ENCODE results near the gene TPM2. TPM values are rescaled to one million over a fixed set of nuclear protein-coding genes. Genes with fewer than 3 reads are reported as not detected.
"Not testable (repeated sequence)": the region's sequence is repeated elsewhere in the genome, so short reads cannot be mapped to it uniquely, and the experiment has no call there.

The TPM2 gene
- total RNA-seq, 1 experiment from 2014 or later = 544 TPM

GRCh38 chr9:35646153-35646532 is 43.6 kb downstream of the TPM2 start:
- DNase-seq (ENCODE audit: low read depth, low spot score) = no peak
- POLR2A ChIA-PET = interaction anchor here (0.6 to 0.7 kb wide), 2 partner anchors 134 to 163 kb away, joined by 3 to 5 read pairs; no protein-coding TSS in a partner anchor

DNA sequence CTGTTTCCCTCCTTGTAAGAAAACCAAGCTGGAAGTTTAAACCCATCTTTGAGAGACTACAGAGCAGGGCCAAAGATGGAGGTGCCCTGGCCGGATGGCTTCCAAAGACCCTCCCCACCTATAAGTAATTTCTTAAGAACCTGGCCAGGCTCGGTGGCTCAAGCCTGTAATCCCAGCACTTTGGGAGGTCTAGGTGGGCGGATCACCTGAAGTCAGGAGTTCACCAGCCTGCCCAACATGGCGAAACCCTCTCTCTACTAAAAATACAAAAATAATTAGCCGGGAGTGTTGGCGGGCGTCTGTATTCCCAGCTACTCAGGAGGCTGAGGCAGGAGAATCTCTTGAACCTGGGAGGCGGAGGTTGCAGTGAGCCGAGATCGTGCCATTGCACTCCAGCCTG is 44.0 kb downstream of the TPM2 start:
- ATAC-seq; BruUV-seq (replicated peaks): not testable (repeated sequence)

More at GRCh38 chr9:35646153-35646532, 43.6 kb downstream of the TPM2 start:
- no peaks in the 10 kb centered on the region for H3K27me3 ChIP-seq (ENCODE audit: control insufficient read depth, insufficient read depth, low read length)
- H3K9me3 ChIP-seq (ENCODE audit: control insufficient read depth, insufficient read depth, low read depth, low read length) = no peaks in the 10 kb centered on the region
- TF ChIP-seq, protein P1, sequence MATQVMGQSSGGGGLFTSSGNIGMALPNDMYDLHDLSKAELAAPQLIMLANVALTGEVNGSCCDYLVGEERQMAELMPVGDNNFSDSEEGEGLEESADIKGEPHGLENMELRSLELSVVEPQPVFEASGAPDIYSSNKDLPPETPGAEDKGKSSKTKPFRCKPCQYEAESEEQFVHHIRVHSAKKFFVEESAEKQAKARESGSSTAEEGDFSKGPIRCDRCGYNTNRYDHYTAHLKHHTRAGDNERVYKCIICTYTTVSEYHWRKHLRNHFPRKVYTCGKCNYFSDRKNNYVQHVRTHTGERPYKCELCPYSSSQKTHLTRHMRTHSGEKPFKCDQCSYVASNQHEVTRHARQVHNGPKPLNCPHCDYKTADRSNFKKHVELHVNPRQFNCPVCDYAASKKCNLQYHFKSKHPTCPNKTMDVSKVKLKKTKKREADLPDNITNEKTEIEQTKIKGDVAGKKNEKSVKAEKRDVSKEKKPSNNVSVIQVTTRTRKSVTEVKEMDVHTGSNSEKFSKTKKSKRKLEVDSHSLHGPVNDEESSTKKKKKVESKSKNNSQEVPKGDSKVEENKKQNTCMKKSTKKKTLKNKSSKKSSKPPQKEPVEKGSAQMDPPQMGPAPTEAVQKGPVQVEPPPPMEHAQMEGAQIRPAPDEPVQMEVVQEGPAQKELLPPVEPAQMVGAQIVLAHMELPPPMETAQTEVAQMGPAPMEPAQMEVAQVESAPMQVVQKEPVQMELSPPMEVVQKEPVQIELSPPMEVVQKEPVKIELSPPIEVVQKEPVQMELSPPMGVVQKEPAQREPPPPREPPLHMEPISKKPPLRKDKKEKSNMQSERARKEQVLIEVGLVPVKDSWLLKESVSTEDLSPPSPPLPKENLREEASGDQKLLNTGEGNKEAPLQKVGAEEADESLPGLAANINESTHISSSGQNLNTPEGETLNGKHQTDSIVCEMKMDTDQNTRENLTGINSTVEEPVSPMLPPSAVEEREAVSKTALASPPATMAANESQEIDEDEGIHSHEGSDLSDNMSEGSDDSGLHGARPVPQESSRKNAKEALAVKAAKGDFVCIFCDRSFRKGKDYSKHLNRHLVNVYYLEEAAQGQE (IDR thresholded peaks at IDR 0.05; ENCODE audit: insufficient read depth in 1 of 2, low read depth in 2 of 2, low read length in 1 of 2) = no peak
- H3K4me3 ChIP-seq (ENCODE audit: low read depth in 2 of 2, low read length in 2 of 2) = peak overlapping the region; percentile 61 to 84
- intact Hi-C loops (cut with micrococcal nuclease; ENCODE audit: unreplicated experiment) (no loop called here), in situ Hi-C loops (cut with HindIII; ENCODE audit: low pct_unique_long_range_greater_than_20kb, low sequenced_read_pairs) (no loop called here)
- CTCF ChIA-PET = interaction anchor here (0.7 kb wide), 1 partner anchor 77 kb away, joined by 7 read pairs; no protein-coding TSS in a partner anchor
- TSS peak; percentile 88 for BruUV-seq (replicated peaks)
- ATAC-seq = peak; percentile 43
- H3K4me1 ChIP-seq (ENCODE audit: control insufficient read depth, insufficient read depth, low read length) = peaks cover 9% of the 10 kb centered on the region
- no peaks in the 10 kb centered on the region for H3K36me3 ChIP-seq (ENCODE audit: control insufficient read depth, insufficient read depth, low read length)
- peak overlapping the region; percentile 82 for H3K27ac ChIP-seq (ENCODE audit: low read length)

GRCh38 chr9:35643046-35643445 is 46.7 kb downstream of the TPM2 start:
- Histone ChIP-seq H3K27me3 (ENCODE audit: control insufficient read depth, insufficient read depth, low read length) (no peaks in the 10 kb centered on the region), H3K4me3 (ENCODE audit: low read depth in 2 of 2, low read length in 2 of 2) (no peak overlapping the region), H3K4me1 (ENCODE audit: control insufficient read depth, insufficient read depth, low read length) (peaks cover 9% of the 10 kb centered on the region), H3K27ac (ENCODE audit: low read length) (no peak overlapping the region), H3K9me3 (ENCODE audit: control insufficient read depth, insufficient read depth, low read depth, low read length) (no peaks in the 10 kb centered on the region), H3K36me3 (ENCODE audit: control insufficient read depth, insufficient read depth, low read length) (no peaks in the 10 kb centered on the region)
- intact Hi-C loops (cut with micrococcal nuclease; ENCODE audit: unreplicated experiment) (no loop called here), in situ Hi-C loops (cut with HindIII; ENCODE audit: low pct_unique_long_range_greater_than_20kb, low sequenced_read_pairs) (no loop called here)
- CTCF ChIA-PET = no interaction called here
- BruUV-seq (replicated peaks) = no TSS peak
- POLR2A ChIA-PET = no interaction called here
- no peak for DNase-seq (ENCODE audit: low read depth, low spot score)
- TF ChIP-seq POLR2AphosphoS5 (IDR thresholded peaks at IDR 0.05; ENCODE audit: low read depth, low read length) = no peak
- TF ChIP-seq CTCF (IDR thresholded peaks at IDR 0.05) = no peak
- no peak for TF ChIP-seq SIN3A (IDR thresholded peaks at IDR 0.05; ENCODE audit: borderline replicate concordance, insufficient read depth, low read depth, low read length)
- no peak for TF ChIP-seq TCF7L2 (IDR thresholded peaks at IDR 0.05; ENCODE audit: low read depth, low read length)
- TF ChIP-seq, protein P1 (IDR thresholded peaks at IDR 0.05; ENCODE audit: insufficient read depth in 1 of 2, low read depth in 2 of 2, low read length in 1 of 2) = no peak
- no peak for ATAC-seq

More for the DNA sequence above, 44.0 kb downstream of the TPM2 start:
- H3K36me3 ChIP-seq (ENCODE audit: control insufficient read depth, insufficient read depth, low read length); H3K4me1 ChIP-seq (ENCODE audit: control insufficient read depth, insufficient read depth, low read length); intact Hi-C loops (cut with micrococcal nuclease; ENCODE audit: unreplicated experiment); H3K9me3 ChIP-seq (ENCODE audit: control insufficient read depth, insufficient read depth, low read depth, low read length); DNase-seq (ENCODE audit: low read depth, low spot score); in situ Hi-C loops (cut with HindIII; ENCODE audit: low pct_unique_long_range_greater_than_20kb, low sequenced_read_pairs); H3K27me3 ChIP-seq (ENCODE audit: control insufficient read depth, insufficient read depth, low read length): not testable (repeated sequence)
- Histone ChIP-seq H3K27ac (ENCODE audit: low read length) (peak overlapping the region; percentile 82; the same call in 1 of the 2 replicates), H3K4me3 (ENCODE audit: low read depth in 2 of 2, low read length in 2 of 2) (peak overlapping the region; percentile 61 to 84)
- ChIA-PET CTCF (interaction anchor here (0.7 kb wide), 1 partner anchor 77 kb away, joined by 7 read pairs; no protein-coding TSS in a partner anchor), POLR2A (interaction anchor here (0.6 to 0.7 kb wide), 2 partner anchors 135 to 162 kb away, joined by 3 to 5 read pairs; no protein-coding TSS in a partner anchor)

DNA sequence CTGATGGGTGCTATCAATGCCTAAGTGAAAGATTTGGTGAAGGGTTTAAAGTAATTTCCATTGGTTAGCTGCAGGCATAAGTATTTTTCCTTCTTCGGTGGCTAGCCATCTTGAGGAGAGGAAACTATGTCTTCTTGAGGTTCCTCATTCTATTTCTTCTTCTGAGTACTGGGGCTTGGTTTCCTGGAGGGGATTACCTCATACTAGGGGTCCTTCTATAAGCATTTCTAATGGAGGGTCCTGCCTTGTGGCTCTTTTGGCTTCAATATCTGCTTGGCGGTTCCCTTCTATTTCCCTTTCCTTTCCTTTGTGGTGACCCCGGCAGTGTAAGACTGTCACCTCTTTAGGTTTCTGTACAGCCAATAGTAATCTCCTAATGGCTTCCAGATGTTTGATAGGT is 48.2 kb downstream of the TPM2 start:
- H3K27ac ChIP-seq (ENCODE audit: low read length); CTCF ChIA-PET; in situ Hi-C loops (cut with HindIII; ENCODE audit: low pct_unique_long_range_greater_than_20kb, low sequenced_read_pairs); H3K4me1 ChIP-seq (ENCODE audit: control insufficient read depth, insufficient read depth, low read length); H3K27me3 ChIP-seq (ENCODE audit: control insufficient read depth, insufficient read depth, low read length); H3K36me3 ChIP-seq (ENCODE audit: control insufficient read depth, insufficient read depth, low read length); POLR2A ChIA-PET; H3K9me3 ChIP-seq (ENCODE audit: control insufficient read depth, insufficient read depth, low read depth, low read length); DNase-seq (ENCODE audit: low read depth, low spot score); intact Hi-C loops (cut with micrococcal nuclease; ENCODE audit: unreplicated experiment); BruUV-seq (replicated peaks); H3K4me3 ChIP-seq (ENCODE audit: low read depth in 2 of 2, low read length in 2 of 2); ATAC-seq: not testable (repeated sequence)

Data from Panc1 (cell line).